Erythroblast (primary cell): ENCODE measurements around the gene SMDT1.
"Not testable (repeated sequence)": the region's sequence is repeated elsewhere in the genome, so short reads cannot be mapped to it uniquely, and the experiment has no call there.

ENCODE experiments used
- GATA1 ChIP-seq: IDR thresholded peaks from 2 replicates; pipeline ENCODE4 v1.6.1; 2011; ENCODE audit warnings: low read depth, mild to moderate bottlenecking, control low read depth, low read length, moderate library complexity
- POLR2A ChIP-seq: IDR thresholded peaks from 2 replicates; pipeline ENCODE4 v1.6.1; 2011; ENCODE audit warnings: mild to moderate bottlenecking, low read length

DNA sequence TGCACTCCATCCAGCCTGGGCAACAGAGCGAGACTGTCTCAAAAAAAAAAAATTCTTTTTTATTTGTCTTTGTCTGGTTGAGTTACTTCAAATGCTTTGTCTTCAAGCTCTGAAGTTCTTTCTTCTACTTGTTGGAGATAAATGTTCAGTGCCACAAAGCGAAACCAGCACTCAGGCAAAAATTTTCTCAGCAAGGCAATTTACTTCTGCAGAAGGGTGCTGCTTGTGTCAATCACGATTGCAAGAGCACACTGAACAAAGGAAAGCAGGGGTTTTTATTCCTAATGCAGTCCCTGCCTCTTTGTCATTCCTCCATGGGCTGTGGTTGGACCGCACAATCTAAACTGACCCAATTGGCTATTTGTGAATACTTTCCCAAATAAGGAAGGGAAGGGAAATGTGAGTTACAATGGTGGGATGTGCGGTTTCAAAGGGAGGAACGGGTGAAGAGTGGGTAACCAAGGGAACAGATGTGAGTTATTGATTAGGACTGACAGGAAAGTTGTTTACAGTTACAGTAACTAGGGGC is 24.9 kb downstream of the SMDT1 start:
- not testable (repeated sequence) for TF ChIP-seq POLR2A, GATA1
